H9 (cell line): Measurements from ENCODE around the gene KCNN3. TPM values are rescaled to one million over a fixed set of nuclear protein-coding genes. Genes with fewer than 3 reads are reported as not detected.
A peak's percentile ranks its signal among the peaks of the same experiment; 100 is the strongest.

Experiments used
- DNase-seq: peaks from one replicate; pipeline ENCODE4 v3.0.0-alpha.2; 2017
- H2AFZ ChIP-seq: one replicate; pipeline ENCODE4 v1.6.1; 2013; ENCODE audit warnings: mild to moderate bottlenecking, low read length, control low read depth, moderate library complexity
- H2AK5ac ChIP-seq: 2 replicates; pipeline ENCODE4 v1.6.1; 2013; ENCODE audit warnings: low read length, control low read depth, mixed read lengths; ENCODE audit not compliant: insufficient read length
- H2BK120ac ChIP-seq: one replicate; pipeline ENCODE4 v1.6.1; 2013; ENCODE audit warnings: low read depth, mild to moderate bottlenecking, low read length, control low read depth, inconsistent platforms; ENCODE audit not compliant: poor library complexity, severe bottlenecking
- H2BK12ac ChIP-seq: 2 replicates; pipeline ENCODE4 v1.6.1; 2013; ENCODE audit warnings: low read length, control low read depth, mixed read lengths, low read depth; ENCODE audit not compliant: insufficient read length
- H2BK15ac ChIP-seq: 2 replicates; pipeline ENCODE4 v1.6.1; 2013; ENCODE audit warnings: low read depth, low read length, control low read depth
- H2BK20ac ChIP-seq: one replicate; pipeline ENCODE4 v1.6.1; 2013; ENCODE audit warnings: low read depth, mild to moderate bottlenecking, low read length, control low read depth, inconsistent platforms; ENCODE audit not compliant: poor library complexity, severe bottlenecking
- H2BK5ac ChIP-seq: 2 replicates; pipeline ENCODE4 v1.6.1; 2013; ENCODE audit warnings: low read length, control low read depth, mixed read lengths; ENCODE audit not compliant: insufficient read length
- H3K14ac ChIP-seq: 2 replicates; pipeline ENCODE4 v1.6.1; 2013; ENCODE audit warnings: low read length, control low read depth; ENCODE audit not compliant: insufficient read depth
- H3K18ac ChIP-seq: 2 replicates; pipeline ENCODE4 v1.6.1; 2013; ENCODE audit warnings: low read depth, mild to moderate bottlenecking, mixed read lengths, low read length, control low read depth; ENCODE audit not compliant: insufficient read length
- H3K23ac ChIP-seq: 2 replicates; pipeline ENCODE4 v1.6.1; 2013; ENCODE audit warnings: low read length, control low read depth, mixed read lengths, low read depth; ENCODE audit not compliant: insufficient read length
- H3K23me2 ChIP-seq: 2 replicates; pipeline ENCODE4 v1.6.1; 2013; ENCODE audit warnings: low read depth, mild to moderate bottlenecking, mixed read lengths, low read length, control low read depth; ENCODE audit not compliant: insufficient read length, poor library complexity, severe bottlenecking
- H3K27ac ChIP-seq: 2 replicates; pipeline ENCODE4 v1.5.1; 2013; ENCODE audit warnings: low read length, control low read depth, mixed read lengths, low read depth; ENCODE audit not compliant: insufficient read length
- H3K27me3 ChIP-seq: 2 replicates; pipeline ENCODE4 v1.6.1; 2013; ENCODE audit warnings: low read length, control low read depth, inconsistent platforms; ENCODE audit not compliant: insufficient read depth
- H3K4ac ChIP-seq: 2 replicates; pipeline ENCODE4 v1.6.1; 2013; ENCODE audit warnings: low read depth, mild to moderate bottlenecking, control low read depth, inconsistent platforms, low read length, moderate library complexity
- H3K4me1 ChIP-seq: 2 replicates; pipeline ENCODE4 v1.6.1; 2013; ENCODE audit warnings: low read length, control low read depth, inconsistent platforms; ENCODE audit not compliant: insufficient read depth
- H3K4me2 ChIP-seq: 2 replicates; pipeline ENCODE4 v1.6.1; 2013; ENCODE audit warnings: low read length, control low read depth, mixed read lengths; ENCODE audit not compliant: insufficient read length, insufficient read depth
- H3K56ac ChIP-seq: 2 replicates; pipeline ENCODE4 v1.6.1; 2013; ENCODE audit warnings: low read depth, mild to moderate bottlenecking, mixed read lengths, low read length, control low read depth; ENCODE audit not compliant: insufficient read length
- H3K79me1 ChIP-seq: 2 replicates; pipeline ENCODE4 v1.6.1; 2013; ENCODE audit warnings: low read depth, mild to moderate bottlenecking, moderate library complexity, low read length, control low read depth, inconsistent platforms; ENCODE audit not compliant: insufficient read depth, poor library complexity, severe bottlenecking
- H3K79me2 ChIP-seq: 2 replicates; pipeline ENCODE4 v1.6.1; 2013; ENCODE audit warnings: low read length, control low read depth, inconsistent platforms; ENCODE audit not compliant: insufficient read depth
- H3K9ac ChIP-seq: 2 replicates; pipeline ENCODE4 v1.6.1; 2013; ENCODE audit warnings: low read length, control low read depth, mixed read lengths; ENCODE audit not compliant: insufficient read length; ENCODE audit errors: extremely low read depth
- H3K9me3 ChIP-seq: one replicate; pipeline ENCODE4 v1.6.1; 2013; ENCODE audit warnings: low read depth, low read length, inconsistent platforms; ENCODE audit not compliant: control insufficient read depth
- H3T11ph ChIP-seq: one replicate; pipeline ENCODE4 v1.6.1; 2013; ENCODE audit warnings: mild to moderate bottlenecking, low read length, control low read depth, inconsistent platforms
- H4K20me1 ChIP-seq: one replicate; pipeline ENCODE4 v1.6.1; 2013; ENCODE audit not compliant: control insufficient read depth, insufficient read length, insufficient read depth
- H4K5ac ChIP-seq: 2 replicates; pipeline ENCODE4 v1.6.1; 2013; ENCODE audit warnings: low read depth, mild to moderate bottlenecking, mixed read lengths, low read length, control low read depth; ENCODE audit not compliant: insufficient read length
- H4K8ac ChIP-seq: replicated peaks from 2 replicates; pipeline ENCODE4 v1.6.1; 2013; ENCODE audit warnings: low read length, control low read depth, mixed read lengths, low read depth; ENCODE audit not compliant: insufficient read length
- H4K91ac ChIP-seq: 2 replicates; pipeline ENCODE4 v1.6.1; 2013; ENCODE audit warnings: low read depth, mild to moderate bottlenecking, moderate library complexity, mixed read lengths, low read length, control low read depth; ENCODE audit not compliant: insufficient read length
- H3K27ac Mint-ChIP-seq, 3 experiments: 2 replicates in 2 of 3; 3 replicates in 1 of 3; pipeline ENCODE4 v1.8.0; 2020 to 2021; ENCODE audit warnings: mixed read lengths in 3 of 3, mild to moderate bottlenecking in 1 of 3, moderate library complexity in 1 of 3
- H3K27me3 Mint-ChIP-seq: 2 replicates; pipeline ENCODE4 v1.8.0; 2021; ENCODE audit warnings: low read depth, mild to moderate bottlenecking, moderate library complexity, mixed read lengths
- H3K36me3 Mint-ChIP-seq, 3 experiments: 2 replicates in 2 of 3; 3 replicates in 1 of 3; pipeline ENCODE4 v1.8.0; 2020 to 2021; ENCODE audit warnings: low read depth in 3 of 3, mixed read lengths in 3 of 3; ENCODE audit not compliant: insufficient read depth in 1 of 3
- H3K4me1 Mint-ChIP-seq, 2 experiments: 2 replicates each; pipeline ENCODE4 v1.8.0; 2020; ENCODE audit warnings: mixed read lengths in 2 of 2
- H3K4me3 Mint-ChIP-seq, 2 experiments: 2 replicates in 1 of 2; 3 replicates in 1 of 2; pipeline ENCODE4 v1.8.0; 2020 to 2021; ENCODE audit warnings: mild to moderate bottlenecking in 2 of 2, mixed read lengths in 2 of 2, moderate library complexity in 1 of 2
- H3K9me3 Mint-ChIP-seq, 2 experiments: 2 replicates in 1 of 2; 3 replicates in 1 of 2; pipeline ENCODE4 v1.8.0; 2020; ENCODE audit warnings: mild to moderate bottlenecking in 2 of 2, mixed read lengths in 2 of 2, moderate library complexity in 1 of 2
- CTCF ChIP-seq: fragments of 200-600 bp; sonication (generic); conservative IDR thresholded peaks from 3 replicates; pipeline ENCODE4 v1.8.0; 2021; ENCODE audit warnings: antibody characterized with exemption, mild to moderate bottlenecking
- WGBS: extraction: QIAGEN DNeasy Blood & Tissue Kit; methylation state at CpG from one replicate; pipeline ENCODE4 v1.1.7; 2013; ENCODE audit warnings: missing lambda C conversion rate, low lambda C conversion rate, mixed read lengths; ENCODE audit not compliant: insufficient read length; ENCODE audit errors: extremely low coverage; 5-methylcytosine and 5-hydroxymethylcytosine counted together
- total RNA-seq: library from RNA; stranded (reverse); gene quantifications from 2 replicates; pipeline ENCODE4 v1.2.1, GENCODE V29; 2021

The KCNN3 gene
- total RNA-seq, 1 experiment from 2014 or later = 0.83 TPM

GRCh38 chr1:154818911-154819310 lies 51.2 kb downstream of the KCNN3 start:
- Histone ChIP-seq H2AK5ac (no peak overlapping the region), H2AFZ (no peak overlapping the region), H3K9ac (no peak overlapping the region), H2BK15ac (no peak overlapping the region), H2BK12ac (no peak overlapping the region), H2BK5ac (no peak overlapping the region), H4K8ac (no peak overlapping the region), H4K20me1 (no peaks in the 10 kb centered on the region), H3K79me2 (no peaks in the 10 kb centered on the region), H3K27me3 (no peaks in the 10 kb centered on the region), H2BK120ac (no peak overlapping the region), H3K4me2 (no peak overlapping the region), H3K4me1 (no peaks in the 10 kb centered on the region), H3K27ac (no peak overlapping the region), H3K56ac (no peak overlapping the region), H3K9me3 (no peaks in the 10 kb centered on the region), H3K23ac (no peak overlapping the region), H3K14ac (no peak overlapping the region), H3K4ac (no peak overlapping the region), H3T11ph (no peak overlapping the region), H4K91ac (no peak overlapping the region), H3K18ac (no peak overlapping the region), H2BK20ac (no peak overlapping the region), H4K5ac (no peak overlapping the region), H3K79me1 (no peaks in the 10 kb centered on the region), H3K23me2 (no peaks in the 10 kb centered on the region)
- H3K36me3 Mint-ChIP-seq = no peaks in the 10 kb centered on the region
- H3K9me3 Mint-ChIP-seq = no peaks in the 10 kb centered on the region
- no peak for DNase-seq
- H3K27me3 Mint-ChIP-seq = no peaks in the 10 kb centered on the region; the same call in 1 of the 2 replicates
- no CpG with 5 or more reads among the region's 6 CpGs for WGBS
- TF ChIP-seq CTCF = no peak
- H3K4me1 Mint-ChIP-seq = peaks cover 29 to 30% of the 10 kb centered on the region in 2 experiments
- no peak overlapping the region for H3K4me3 Mint-ChIP-seq
- H3K27ac Mint-ChIP-seq = peak overlapping the region in 1 of 3 experiments; percentile 33; a peak in 1 of 7 replicates
